Epithelial cell of prostate (primary cell): ENCODE results near the gene ZBTB39.
"Not testable (repeated sequence)": the region's sequence is repeated elsewhere in the genome, so short reads cannot be mapped to it uniquely, and the experiment has no call there.

Experiments
- DNase-seq: peaks from one replicate; pipeline ENCODE4 v3.0.0-alpha.2; 2011; ENCODE audit warnings: low read depth, low spot score
- H3K27ac ChIP-seq: fragments of 450-650 bp; 2 replicates; pipeline ENCODE4 v1.5.1; 2017; ENCODE audit warnings: mild to moderate bottlenecking

The ZBTB39 gene

DNA sequence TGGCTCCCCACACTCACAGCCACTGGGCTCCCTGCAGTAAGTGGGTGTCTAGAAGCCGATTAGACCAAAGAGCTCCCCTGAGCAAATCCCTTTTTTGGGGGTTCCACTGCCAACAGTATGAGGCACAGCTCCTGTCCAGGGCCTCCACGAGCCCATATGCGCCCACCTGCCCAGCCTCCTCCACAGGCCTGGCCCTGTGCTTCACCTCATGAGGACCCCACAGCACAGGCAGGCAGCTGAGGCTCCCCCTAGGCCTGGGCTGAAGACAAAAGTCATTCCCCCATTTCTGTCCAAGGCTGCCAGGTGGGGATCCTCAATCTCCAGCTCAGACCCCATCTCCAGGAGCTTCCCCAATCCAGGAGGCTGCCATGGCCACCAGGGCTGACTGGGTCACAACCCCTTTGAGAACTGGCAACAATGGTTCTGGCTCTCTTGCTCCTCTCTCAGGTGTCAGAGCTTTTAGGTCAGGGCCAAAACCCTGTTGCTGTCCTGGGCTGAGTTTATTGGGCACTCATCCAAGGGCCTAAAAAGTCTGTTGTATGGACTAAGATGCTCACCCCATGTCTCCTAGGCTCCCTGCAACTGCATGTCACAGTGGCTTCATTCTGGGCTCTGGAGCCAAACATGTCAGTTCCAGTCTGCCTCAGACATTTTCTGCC lies 23.6 kb downstream of the ZBTB39 start:
- DNase-seq, H3K27ac ChIP-seq: not testable (repeated sequence)

DNA sequence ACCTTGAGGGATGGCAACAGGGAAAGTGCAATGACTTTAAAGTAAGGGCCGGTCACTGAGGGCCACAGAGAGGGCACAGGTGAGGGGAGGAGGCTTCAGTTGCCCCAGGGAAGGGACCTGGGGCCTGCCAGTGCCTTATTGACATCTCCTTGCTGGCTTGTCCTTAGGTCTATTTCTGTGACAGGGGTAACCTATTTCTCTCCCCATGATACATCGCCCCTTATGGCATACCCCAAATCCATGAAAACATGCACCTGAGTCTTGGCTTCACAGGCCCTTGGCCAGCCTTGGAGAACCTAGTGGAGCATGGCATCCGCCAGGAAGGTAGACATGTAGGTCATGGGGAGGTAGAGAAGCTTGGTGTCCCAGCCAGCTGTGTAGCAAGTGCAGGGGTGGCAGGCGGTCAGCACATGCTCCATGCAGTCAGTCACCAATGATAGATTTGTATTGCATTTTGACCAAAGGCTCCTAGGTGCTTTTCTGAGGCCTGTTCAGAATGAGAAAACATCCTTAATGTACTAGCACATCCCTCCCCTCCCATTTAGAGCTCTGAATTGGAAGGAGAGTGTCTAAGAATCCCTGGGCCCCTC lies 25.3 kb downstream of the ZBTB39 start:
- no peak for DNase-seq
- no peak overlapping the region for H3K27ac ChIP-seq

DNA sequence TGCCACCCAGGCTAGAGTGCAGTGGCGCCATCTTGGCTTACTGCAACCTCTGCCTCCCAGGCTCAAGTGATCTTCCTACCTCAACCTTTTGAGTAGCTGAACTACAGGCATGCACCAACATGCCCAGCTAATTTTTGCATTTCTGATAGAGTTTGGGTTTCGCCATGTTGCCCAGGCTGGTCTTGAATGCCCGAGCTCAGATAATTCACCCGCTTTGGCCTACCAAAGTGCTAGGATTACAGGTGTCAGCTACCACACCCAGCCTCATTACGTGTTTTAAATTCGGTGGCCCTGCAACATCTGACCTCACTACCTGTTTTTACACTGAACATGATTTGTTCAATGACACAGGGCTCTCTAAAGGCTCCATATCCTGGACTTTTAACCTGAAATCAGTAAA lies 26.1 kb downstream of the ZBTB39 start:
- no peak for DNase-seq
- no peak overlapping the region for H3K27ac ChIP-seq

DNA sequence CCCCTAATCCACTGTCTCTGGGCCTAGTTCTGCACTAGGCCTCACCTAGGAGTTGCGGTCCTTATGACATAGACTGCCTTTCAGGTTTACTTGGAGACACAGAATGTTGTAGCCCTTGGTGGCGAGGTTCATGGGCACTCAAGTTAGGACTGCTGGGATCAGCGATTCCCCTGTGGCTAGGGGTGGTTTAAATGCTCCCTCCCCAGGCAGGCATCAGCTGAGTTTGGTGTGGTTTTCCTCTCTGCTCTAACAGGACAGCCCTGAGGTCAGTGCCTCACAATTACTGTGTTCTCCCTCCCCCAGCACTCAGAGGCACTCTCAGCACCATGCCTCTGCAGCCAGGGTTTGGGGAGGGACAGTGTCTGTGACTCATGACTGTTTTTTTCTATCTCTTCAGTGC lies 26.7 kb downstream of the ZBTB39 start:
- no peak for DNase-seq
- H3K27ac ChIP-seq: no peak overlapping the region

DNA sequence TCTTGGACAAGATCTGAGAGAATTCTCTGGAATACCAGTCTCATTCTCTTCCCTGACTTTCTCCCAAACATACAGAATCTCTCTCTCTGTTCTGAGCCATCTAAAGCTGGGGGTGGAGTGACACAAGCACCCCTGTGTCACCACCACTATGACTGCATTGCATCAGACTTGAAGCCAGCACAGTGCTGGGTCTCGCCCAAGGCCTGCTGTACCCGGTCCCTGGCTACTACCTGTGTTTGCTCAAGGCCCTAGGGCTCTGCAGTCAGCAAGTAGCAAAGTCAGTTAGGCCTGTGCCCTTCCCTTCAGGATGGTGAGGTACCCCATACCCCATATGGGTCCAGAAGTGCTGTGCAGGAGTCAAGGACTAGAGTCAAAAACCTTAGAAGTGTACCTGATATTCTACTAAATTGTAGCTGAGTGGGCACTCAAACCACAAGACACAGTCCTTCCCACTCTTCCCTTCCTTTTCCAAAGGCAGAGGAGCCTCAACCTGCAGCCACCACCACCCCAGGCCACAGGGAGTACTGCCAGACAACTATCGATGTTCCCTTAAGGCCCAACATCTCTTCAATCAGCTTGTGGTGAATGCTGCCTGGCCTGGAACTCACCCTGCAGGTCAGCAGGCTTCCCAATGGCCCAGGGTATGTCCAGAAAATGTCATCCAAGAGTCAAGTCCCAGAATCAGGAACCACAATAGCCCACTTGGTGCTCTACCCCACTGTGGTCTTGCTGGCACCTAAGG lies 27.8 kb downstream of the ZBTB39 start:
- no peak overlapping the region for H3K27ac ChIP-seq

DNA sequence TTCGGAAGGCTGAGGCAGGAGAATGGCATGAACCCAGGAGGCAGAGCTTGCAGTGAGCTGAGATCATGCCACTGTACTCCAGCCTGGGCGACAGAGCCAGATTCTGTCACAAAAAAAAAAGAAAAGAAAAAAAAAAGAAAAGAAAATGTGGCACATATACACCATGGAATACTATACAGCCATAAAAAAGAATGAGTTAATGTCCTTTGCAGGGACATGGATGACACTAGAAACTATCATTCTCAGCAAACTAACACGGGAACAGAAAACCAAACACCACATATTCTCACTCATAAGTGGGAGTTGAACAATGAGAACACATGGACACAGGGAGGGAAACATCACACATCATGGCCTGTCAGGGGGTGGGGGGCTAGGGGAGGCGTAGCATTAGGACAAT lies 29.0 kb downstream of the ZBTB39 start:
- H3K27ac ChIP-seq, DNase-seq: not testable (repeated sequence)

More for the DNA sequence above, 27.8 kb downstream of the ZBTB39 start:
- DNase-seq: no peak

DNA sequence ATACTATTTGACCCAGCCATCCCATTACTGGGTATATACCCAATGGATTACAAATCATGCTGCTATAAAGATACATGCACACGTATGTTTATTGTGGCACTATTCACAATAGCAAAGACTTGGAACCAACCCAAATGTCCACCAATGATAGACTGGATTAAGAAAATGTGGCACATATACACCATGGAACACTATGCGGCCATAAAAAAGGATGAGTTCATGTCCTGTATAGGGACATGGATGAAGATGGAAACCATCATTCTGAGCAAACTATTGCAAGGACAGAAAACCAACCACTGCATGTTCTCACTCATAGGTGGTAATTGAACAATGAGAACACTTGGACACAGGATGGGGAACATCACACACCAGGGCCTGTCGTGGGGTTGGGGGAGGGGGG lies 32.1 kb downstream of the ZBTB39 start:
- not testable (repeated sequence) for DNase-seq, H3K27ac ChIP-seq

DNA sequence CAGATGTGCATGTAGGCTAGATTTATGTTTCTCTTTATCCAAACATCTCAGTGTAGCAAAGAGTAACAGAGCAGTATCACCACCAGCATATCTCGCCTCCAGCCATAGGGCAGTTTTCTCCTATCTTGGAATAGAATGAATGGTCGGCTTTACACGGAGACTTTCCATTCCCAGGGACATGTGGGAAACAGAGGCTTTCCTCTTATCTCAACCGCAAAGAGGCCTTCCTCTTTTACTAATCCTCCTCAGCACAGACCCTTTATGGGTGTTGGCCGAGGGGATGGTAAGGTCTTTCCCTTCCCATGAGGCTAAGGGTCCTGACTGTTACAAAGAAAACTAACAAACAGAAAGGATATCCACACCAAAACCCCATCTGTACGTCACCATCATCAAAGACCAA lies 37.4 kb downstream of the ZBTB39 start:
- not testable (repeated sequence) for H3K27ac ChIP-seq, DNase-seq

DNA sequence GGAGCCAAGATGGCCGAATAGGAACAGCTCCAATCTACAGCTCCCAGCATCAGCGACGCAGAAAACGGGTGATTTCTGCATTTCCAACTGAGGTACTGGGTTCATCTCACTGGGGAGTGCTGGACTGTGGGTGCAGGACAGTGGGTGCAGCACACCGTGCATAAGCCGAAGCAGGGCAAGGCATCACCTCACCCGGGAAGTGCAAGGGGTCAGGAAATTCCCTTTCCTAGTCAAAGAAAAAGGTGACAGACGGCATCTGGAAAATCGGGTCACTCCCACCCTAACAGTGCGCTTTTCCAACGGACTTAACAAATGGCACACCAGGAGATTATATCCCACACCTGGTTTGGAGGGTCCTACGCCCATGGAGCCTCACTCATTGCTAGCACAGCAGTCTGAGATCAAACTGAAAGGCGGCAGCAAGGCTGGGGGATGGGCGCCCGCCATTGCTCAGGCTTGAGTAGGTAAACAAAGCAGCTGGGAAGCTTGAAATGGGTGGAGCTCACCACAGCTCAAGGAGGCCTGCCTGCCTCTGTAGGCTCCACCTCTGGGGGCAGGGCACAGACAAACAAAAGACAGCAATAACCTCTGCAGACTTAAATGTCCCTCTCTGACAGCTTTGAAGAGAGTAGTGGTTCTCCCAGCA lies 40.2 kb downstream of the ZBTB39 start:
- not testable (repeated sequence) for H3K27ac ChIP-seq, DNase-seq

DNA sequence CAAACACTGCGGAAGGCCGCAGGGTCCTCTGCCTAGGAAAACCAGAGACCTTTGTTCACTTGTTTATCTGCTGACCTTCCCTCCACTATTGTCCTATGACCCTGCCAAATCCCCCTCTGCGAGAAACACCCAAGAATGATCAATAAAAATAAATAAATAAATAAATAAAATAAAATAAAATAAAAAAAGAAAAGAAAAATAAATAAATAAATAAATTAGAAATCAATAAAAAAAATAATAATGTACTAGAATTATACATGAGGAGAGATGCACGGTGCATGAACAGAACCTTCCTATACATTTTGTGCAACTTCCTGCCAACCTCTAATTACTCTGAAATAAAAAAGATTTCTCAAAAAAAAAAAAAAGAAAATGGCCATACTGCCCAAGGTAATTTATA lies 41.2 kb downstream of the ZBTB39 start:
- DNase-seq, H3K27ac ChIP-seq: not testable (repeated sequence)

DNA sequence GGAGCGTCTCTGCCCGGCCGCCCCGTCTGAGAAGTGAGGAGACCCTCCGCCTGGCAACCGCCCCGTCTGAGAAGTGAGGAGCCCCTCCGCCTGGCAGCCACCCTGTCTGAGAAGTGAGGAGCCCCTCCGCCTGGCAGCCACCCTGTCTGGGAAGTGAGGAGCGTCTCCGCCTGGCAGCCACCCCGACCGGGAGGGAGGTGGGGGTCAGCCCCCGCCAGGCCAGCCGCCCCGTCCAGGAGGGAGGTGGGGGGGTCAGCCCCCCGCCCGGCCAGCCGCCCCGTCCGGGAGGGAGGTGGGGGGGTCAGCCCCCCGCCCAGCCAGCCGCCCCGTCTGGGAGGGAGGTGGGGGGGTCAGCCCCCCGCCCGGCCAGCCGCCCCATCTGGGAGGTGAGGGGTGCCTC lies 42.8 kb downstream of the ZBTB39 start:
- not testable (repeated sequence) for H3K27ac ChIP-seq, DNase-seq

DNA sequence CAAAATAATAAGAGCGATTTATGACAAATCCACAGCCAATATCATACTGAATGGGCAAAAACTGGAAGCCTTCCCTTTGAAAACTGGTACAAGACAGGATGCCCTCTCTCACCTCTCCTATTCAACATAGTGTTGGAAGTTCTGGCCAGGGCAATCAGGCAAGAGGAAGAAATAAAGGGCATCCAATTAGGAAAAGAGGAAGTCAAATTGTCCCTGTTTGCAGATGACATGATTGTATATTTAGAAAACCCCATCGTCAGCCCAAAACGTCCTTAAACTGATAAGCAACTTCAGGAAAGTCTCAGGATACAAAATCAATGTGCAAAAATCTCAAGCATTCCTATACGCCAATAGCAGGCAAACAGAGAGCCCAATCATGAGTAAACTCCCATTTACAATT lies 44.1 kb downstream of the ZBTB39 start:
- not testable (repeated sequence) for H3K27ac ChIP-seq, DNase-seq

DNA sequence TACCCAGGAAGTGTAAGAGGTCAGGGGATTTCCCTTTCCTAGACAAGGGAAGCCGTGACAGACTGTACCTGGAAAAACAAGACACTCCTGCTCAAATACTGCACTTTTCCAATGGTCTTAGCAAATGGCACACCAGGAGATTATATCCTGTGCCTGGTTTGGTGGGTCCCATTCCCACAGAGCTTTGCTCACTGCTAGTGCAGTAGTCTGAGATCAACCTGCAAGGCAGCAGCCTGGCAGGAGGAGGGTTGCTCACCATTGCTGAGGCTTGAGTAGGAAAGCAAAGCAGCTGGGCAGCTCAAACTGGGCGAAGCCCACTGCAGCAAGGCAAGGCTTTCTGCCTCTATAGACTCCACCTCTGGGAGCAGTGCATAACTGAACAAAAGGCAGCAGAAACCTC lies 47.9 kb downstream of the ZBTB39 start:
- H3K27ac ChIP-seq: no peak overlapping the region
- no peak for DNase-seq

DNA sequence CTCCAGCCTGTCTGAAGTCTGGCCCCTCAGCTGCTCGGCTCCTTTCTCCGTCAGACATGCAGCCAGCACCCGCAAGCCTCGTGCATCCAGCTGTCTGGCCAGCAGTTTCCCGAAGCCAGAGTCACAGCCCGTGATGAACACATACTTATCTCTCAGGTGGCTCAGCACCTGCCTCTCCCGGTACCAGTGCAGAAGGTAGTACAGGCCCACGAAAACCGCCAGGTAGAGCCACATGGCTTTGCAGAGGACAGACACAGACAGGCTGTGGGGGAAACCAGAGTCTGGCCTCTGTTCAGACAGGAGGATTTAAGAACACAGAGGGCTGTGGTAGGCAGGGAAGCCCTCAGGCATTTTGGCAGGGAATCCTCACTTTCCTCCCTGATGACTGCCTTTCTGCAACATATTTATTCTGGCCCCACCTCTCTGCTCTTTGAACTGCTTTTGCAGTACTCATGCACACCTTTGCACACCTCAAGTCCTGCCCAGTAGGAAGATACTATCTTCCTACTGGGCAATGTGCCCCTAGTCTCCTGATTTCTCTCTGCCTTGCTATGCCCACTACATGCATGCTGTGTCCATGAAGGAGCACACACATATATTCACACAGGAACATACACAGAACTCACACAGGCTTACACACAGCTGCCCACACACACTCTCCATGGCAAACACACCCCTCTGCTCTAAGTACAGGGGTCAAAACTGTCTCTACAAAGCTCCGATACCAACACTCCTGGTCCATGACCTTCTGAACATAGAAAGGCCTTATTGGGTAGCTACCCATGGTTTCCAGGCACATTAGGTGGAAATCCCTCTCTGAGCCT lies 48.9 kb downstream of the ZBTB39 start, which contains the start of gene RDH16:
Gene RDH16, minus strand, starts transcription at position 380 of the 824 bp plus-strand sequence. Its CDS starts 146 bp downstream, at position 234.
- DNase-seq: peak; percentile 70
- H3K27ac ChIP-seq: no peak within 1 kb of the TSS

DNA sequence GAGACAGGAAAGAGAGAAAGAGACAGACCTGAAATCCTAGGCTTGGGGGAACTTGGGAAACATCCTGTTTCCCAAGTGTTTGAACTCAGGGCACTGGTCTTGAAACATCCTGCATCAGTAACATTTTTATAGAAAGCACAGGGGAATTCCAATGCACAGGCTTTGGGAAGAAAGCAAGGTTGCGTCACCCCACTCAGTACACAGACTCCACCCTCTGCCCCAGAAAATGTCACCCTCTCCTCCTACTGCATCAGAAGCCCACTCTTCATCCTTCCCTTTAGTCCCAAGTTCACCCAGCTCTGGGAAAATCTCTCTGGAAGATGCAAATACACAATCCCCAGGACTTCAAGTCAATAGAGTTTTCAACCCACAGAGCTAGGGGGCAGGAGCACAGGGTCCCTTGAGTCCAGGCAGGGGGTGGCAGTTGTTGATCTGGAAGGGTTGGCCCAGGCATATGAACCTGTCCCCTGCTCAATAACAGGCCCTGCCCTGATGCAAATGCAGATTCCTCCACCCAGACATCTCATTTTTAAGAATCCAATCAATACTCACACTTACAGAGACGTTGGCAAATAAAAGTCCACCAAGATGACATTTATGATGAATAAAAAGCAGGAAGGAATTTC lies 50.6 kb downstream of the ZBTB39 start:
- DNase-seq: no peak
- no peak overlapping the region for H3K27ac ChIP-seq

DNA sequence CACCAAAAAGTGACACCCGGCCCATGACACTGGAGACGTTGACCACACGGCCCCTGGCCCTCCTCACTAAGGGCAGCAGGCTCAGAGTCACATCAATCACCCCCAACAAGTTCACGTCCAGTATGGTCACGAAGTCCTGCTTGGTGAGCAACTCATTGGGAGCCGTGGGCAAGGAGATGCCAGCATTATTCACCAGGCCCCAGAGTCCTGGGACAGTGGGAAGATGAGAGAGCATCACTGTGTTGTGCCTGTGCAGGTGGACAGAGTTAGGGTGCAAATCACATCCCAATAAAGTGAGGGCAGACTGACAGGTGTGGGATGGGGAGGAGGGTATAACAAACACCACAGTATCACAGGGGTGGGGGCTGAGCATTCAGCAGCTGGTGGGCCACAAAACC lies 51.4 kb downstream of the ZBTB39 start:
- DNase-seq: no peak
- no peak overlapping the region for H3K27ac ChIP-seq

DNA sequence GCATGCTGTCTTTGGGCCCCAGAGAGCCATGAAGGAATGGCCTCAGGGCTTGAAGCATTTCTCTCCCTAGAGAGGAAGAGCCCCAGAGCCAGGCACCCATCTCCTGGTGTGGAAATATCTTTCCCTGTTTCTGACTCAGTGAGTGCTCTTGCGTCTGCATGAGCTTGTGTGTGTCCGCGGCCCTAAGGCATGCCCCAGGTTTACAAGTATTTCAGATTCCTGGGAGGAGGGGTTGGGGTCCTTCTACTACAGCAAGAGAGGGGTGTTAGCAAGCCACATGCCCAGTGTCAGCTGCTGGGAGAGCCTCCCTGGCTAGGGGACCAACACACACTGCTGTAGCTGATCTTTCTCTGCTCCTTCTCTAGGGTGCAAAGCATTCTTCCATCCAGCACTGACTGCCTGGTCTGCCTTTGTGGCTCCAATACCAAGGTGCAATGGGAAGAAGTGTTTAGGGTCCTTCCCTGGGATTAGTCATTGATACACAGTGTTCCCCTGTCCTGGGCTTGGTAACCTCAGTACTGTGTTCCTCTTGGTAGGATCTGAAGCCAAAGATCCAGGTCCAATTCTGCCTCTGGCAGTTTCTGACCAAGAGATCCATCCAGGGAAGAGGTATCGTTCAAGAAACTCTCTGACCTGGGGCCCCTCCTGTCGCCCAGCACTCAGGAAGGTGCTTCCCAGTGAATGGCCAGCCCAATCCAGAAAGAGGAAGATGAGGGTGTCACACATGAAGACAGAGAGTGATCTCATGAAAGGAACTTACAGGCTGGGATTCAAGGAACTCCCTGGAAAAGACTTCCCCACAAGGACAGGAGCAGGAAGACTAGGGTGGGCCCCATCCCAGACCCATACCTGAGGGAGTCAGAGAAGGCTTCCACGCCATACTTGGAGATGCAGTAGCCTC lies 52.0 kb downstream of the ZBTB39 start:
- DNase-seq: no peak
- no peak overlapping the region for H3K27ac ChIP-seq

DNA sequence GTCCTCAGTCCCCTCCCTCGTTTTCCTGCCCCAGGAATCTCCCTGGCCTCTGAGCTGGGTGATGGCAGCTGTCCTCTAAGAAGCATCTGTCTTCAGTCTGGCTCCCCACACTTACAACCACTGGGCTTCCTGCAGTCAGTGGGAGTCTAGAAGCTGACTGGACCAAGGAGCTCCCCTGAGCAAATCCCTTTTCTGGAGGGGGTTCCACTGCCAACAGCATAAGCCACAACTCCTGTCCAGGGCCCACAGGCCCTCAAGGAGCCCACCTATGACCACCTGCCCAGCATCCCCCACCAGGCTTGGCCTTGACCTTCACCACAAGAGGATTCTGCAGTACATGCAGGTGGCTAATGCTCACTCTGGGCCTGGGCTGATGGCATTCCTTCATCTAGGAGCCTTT lies 53.0 kb downstream of the ZBTB39 start:
- DNase-seq: no peak

More for the DNA sequence above, 53.0 kb downstream of the ZBTB39 start:
- no peak overlapping the region for H3K27ac ChIP-seq
